Pancreas (tissue), 10 donors: ENCODE results near the gene SRRM2. TPM values are rescaled to one million over a fixed set of nuclear protein-coding genes. Genes with fewer than 3 reads are reported as not detected.

ENCODE experiments used
- ATAC-seq, 4 donors: fragments of 200-7000 bp; cut with Tn5 transposase; one replicate each; pipeline versions ENCODE4 v1.8.0 to v1.9.1; 2020; ENCODE audit warnings: mild to moderate bottlenecking in 4 of 4, moderate library complexity in 4 of 4
- DNase-seq, 6 donors: peaks; one replicate each; pipeline ENCODE4 v3.0.0-alpha.2; 2020
- FAIRE-seq: peaks from 2 replicates; lab custom pipeline; 2012; peaks lifted over from hg19 to GRCh38; lab: Jason Lieb, UNC
- H3K27ac ChIP-seq, 4 donors: fragments of 200-600 bp; sonication (generic); 1 replicate in 3 of 4; 2 replicates in 1 of 4; pipeline versions ENCODE4 v1.5.0 to v1.8.0; 2020
- H3K27me3 ChIP-seq, 4 donors: fragments of 200-600 bp; one replicate each; pipeline ENCODE4 v1.8.0; 2021
- H3K36me3 ChIP-seq, 3 donors: fragments of 200-600 bp; sonication (generic) in 1 of 3; one replicate each; pipeline versions ENCODE4 v1.5.0 to v1.8.0; 2020 to 2021
- H3K4me1 ChIP-seq, 3 donors: fragments of 200-600 bp; one replicate each; pipeline ENCODE4 v1.8.0; 2021
- H3K4me3 ChIP-seq, 4 donors: fragments of 200-600 bp; sonication (generic) in 2 of 4; one replicate each; pipeline versions ENCODE4 v1.5.0 to v1.8.0; 2020 to 2021
- H3K9me3 ChIP-seq, 4 donors: fragments of 200-600 bp; one replicate each; pipeline ENCODE4 v1.8.0; 2021
- CTCF ChIP-seq, 4 donors: fragments of 200-600 bp; sonication (generic) in 3 of 4; IDR thresholded peaks; one replicate each; pipeline versions ENCODE4 v1.5.0 to v1.8.0; 2021; ENCODE audit warnings: antibody characterized with exemption in 4 of 4
- WGBS, 2 donors: extraction: QIAGEN DNeasy Blood & Tissue Kit; methylation state at CpG; one replicate each; pipeline ENCODE4 v1.1.7; 2013; 5-methylcytosine and 5-hydroxymethylcytosine counted together
- intact Hi-C, 3 donors: fragments of 100-400 bp; cut with DNase I; formaldehyde crosslinking; loops; one replicate each; pipeline versions ENCODE4 v1.11.1 to v1.14.2; 2022
- polyA plus RNA-seq, 2 donors: library from polyadenylated mRNA; stranded (reverse); fragments of 200-250 nt; gene quantifications; one replicate each; pipeline ENCODE4 v1.2.3, GENCODE V29; 2013
- total RNA-seq, 6 donors: library from RNA; stranded (reverse); fragmentation: NEBNext Ultra II Directional in 4 of 6; extraction: Animal tissue kit (Norgen Biotek cat#: 25700) in 4 of 6; gene quantifications; one replicate each; pipeline versions ENCODE4 v1.2.1 to v1.2.4, GENCODE V29; 2021 to 2023
- donor health status: healthy with polysubstance abuse.
- donor health status: DM: no; HTN: no; CAD: no; lungs with moderate emphysema.
- donor health status: DM: no; HTN: no; CAD: no.
- donor health status: control.
- donor health status: control.
- donor health status: Bipolar disorder and iron deficiency.
- donor health status: DM: yes; HTN: yes; CAD: no.
- donor health status: DM: no; HTN: no; CAD: no.
- donor health status: DM: no; HTN: no; CAD: no.
- donor health status: DM: yes; HTN: yes; CAD: no.

SRRM2 gene
- total and polyA plus RNA-seq, 8 donors = 244 to 1,932 (median 380) TPM

- TF ChIP-seq CTCF (IDR thresholded peaks at IDR 0.05) = no peak
- H3K36me3 ChIP-seq = no peaks in the 10 kb centered on the region
- FAIRE-seq = no peak
- no peaks in the 10 kb centered on the region for H3K9me3 ChIP-seq
- WGBS, 2 donors = 60 to 71% methylated on average over 50 to 68 of the region's 68 CpGs
- no peaks in the 10 kb centered on the region for H3K27me3 ChIP-seq
- peak in 1 of 4 donors; percentile 31 for ATAC-seq
- intact Hi-C loops = no loop called here
- no peak overlapping the region for H3K4me3 ChIP-seq
- DNase-seq = peak in 1 of 6 donors; percentile 54
- no peak overlapping the region for H3K27ac ChIP-seq
- no peaks in the 10 kb centered on the region for H3K4me1 ChIP-seq
Observed at GRCh38 chr16:2817340-2818271, 65.2 kb downstream of the SRRM2 start.

DNA sequence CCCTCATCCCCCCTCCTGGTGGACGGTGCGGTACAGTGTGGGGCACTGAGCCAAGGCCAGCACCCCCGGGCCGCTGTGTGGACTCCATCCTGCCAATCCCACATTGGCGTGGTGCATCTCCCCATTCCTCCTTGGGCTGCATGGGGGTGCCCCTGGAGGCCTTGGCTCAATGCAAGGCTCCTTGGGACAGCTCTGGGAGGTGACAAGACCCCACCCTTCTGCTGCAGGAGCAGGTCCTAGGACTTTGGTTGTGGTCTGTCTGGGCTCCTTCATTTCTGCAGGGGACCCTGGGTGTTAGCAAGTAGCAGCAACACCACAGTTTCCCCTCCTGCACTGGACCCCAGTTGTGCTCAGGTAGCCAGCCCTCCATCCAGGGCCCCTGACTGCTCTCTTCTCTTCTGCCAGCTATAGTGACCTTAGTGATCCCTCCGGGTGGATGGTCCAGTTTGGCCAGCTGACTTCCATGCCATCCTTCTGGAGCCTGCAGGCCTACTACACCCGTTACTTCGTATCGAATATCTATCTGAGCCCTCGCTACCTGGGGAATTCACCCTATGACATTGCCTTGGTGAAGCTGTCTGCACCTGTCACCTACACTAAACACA is 65.9 kb downstream of the SRRM2 start:
- H3K9me3 ChIP-seq = no peaks in the 10 kb centered on the region
- WGBS, 2 donors = 76 to 79% methylated on average over 10 of the region's 10 CpGs
- no peaks in the 10 kb centered on the region for H3K36me3 ChIP-seq
- no peak overlapping the region for H3K27ac ChIP-seq
- no peak for FAIRE-seq
- no peaks in the 10 kb centered on the region for H3K4me1 ChIP-seq
- intact Hi-C loops = no loop called here
- no peak overlapping the region for H3K4me3 ChIP-seq
- TF ChIP-seq CTCF (IDR thresholded peaks at IDR 0.05) = no peak
- DNase-seq = peak in 1 of 6 donors; percentile 34
- H3K27me3 ChIP-seq = no peaks in the 10 kb centered on the region
- ATAC-seq = no peak

GRCh38 chr16:2819179-2819938 is 66.9 kb downstream of the SRRM2 start:
- no peak for ATAC-seq
- DNase-seq = peak in 2 of 6 donors; percentile 38 to 42
- H3K4me3 ChIP-seq = no peak overlapping the region
- H3K36me3 ChIP-seq = no peaks in the 10 kb centered on the region
- intact Hi-C loops = no loop called here
- no peak for FAIRE-seq
- 78 to 82% methylated on average over 17 to 18 of the region's 18 CpGs for WGBS, 2 donors
- no peaks in the 10 kb centered on the region for H3K4me1 ChIP-seq
- TF ChIP-seq CTCF (IDR thresholded peaks at IDR 0.05) = no peak
- H3K27ac ChIP-seq = no peak overlapping the region
- no peaks in the 10 kb centered on the region for H3K27me3 ChIP-seq
- no peaks in the 10 kb centered on the region for H3K9me3 ChIP-seq

- DNase-seq = peak in 2 of 6 donors; percentile 40 to 47
- no peak overlapping the region for H3K4me3 ChIP-seq
- no peak overlapping the region for H3K27ac ChIP-seq
- intact Hi-C loops = no loop called here
- no peaks in the 10 kb centered on the region for H3K27me3 ChIP-seq
- 57 to 61% methylated on average over 17 of the region's 17 CpGs for WGBS, 2 donors
- no peak for FAIRE-seq
- no peaks in the 10 kb centered on the region for H3K9me3 ChIP-seq
- ATAC-seq = no peak
- H3K4me1 ChIP-seq = no peaks in the 10 kb centered on the region
- H3K36me3 ChIP-seq = no peaks in the 10 kb centered on the region
- no peak for TF ChIP-seq CTCF (IDR thresholded peaks at IDR 0.05)
Observed at GRCh38 chr16:2819939-2820835, 67.7 kb downstream of the SRRM2 start.

Other genes starting within 250 kb of the SRRM2 start
- gene ATP6V0C, start 238.7 kb upstream of the SRRM2 start, total RNA-seq = 10 to 100 TPM; 39.9 to 92.3 (median 66.8) TPM
- gene ATP6V0C, start 238.7 kb upstream of the SRRM2 start, polyA plus RNA-seq = 100 to 1,000 TPM in 1 of 2 donors, 10 to 100 TPM in 1; 59.8 to 124 TPM
- 10 to 100 TPM in 4 of 6 donors, 1 to 10 TPM in 2; 8.0 to 18.7 (median 10.9) TPM for gene AMDHD2, start 232.3 kb upstream of the SRRM2 start, total RNA-seq
- 10 to 100 TPM; 27.7 to 36.3 TPM for gene AMDHD2, start 232.3 kb upstream of the SRRM2 start, polyA plus RNA-seq
- gene CEMP1, start 221.2 kb upstream of the SRRM2 start, total RNA-seq = under 1 TPM; 0.12 to 0.92 (median 0.62) TPM
- 1 to 10 TPM; 1.1 to 1.2 TPM for gene CEMP1, start 221.2 kb upstream of the SRRM2 start, polyA plus RNA-seq
- gene PDPK1, start 214.6 kb upstream of the SRRM2 start, total RNA-seq = 10 to 100 TPM; 24.2 to 34.8 (median 31.9) TPM
- 10 to 100 TPM; 12.7 to 27.3 TPM for gene PDPK1, start 214.6 kb upstream of the SRRM2 start, polyA plus RNA-seq
- 1 to 10 TPM; 4.5 to 8.9 (median 6.7) TPM for gene KCTD5, start 70.1 kb upstream of the SRRM2 start, total RNA-seq
- gene KCTD5, start 70.1 kb upstream of the SRRM2 start, polyA plus RNA-seq = 1 to 10 TPM; 6.3 to 7.7 TPM
- under 1 TPM; 0.22 to 0.69 (median 0.50) TPM for gene PRSS27, start 32.4 kb upstream of the SRRM2 start, total RNA-seq
- gene PRSS27, start 32.4 kb upstream of the SRRM2 start, polyA plus RNA-seq = 1 to 10 TPM; 2.0 to 2.1 TPM
- 100 to 1,000 TPM in 2 of 6 donors, 10 to 100 TPM in 4; 69.9 to 107 (median 95.0) TPM for gene ELOB, start 24.6 kb downstream of the SRRM2 start, total RNA-seq
- gene ELOB, start 24.6 kb downstream of the SRRM2 start, polyA plus RNA-seq = 100 to 1,000 TPM; 157 to 318 TPM
- not detected for gene PRSS33, start 34.9 kb downstream of the SRRM2 start, total RNA-seq
- under 1 TPM in 1 of 2 donors, not detected in 1; 0.05 TPM for gene PRSS33, start 34.9 kb downstream of the SRRM2 start, polyA plus RNA-seq
- gene PRSS41, start 45.8 kb downstream of the SRRM2 start, total RNA-seq = not detected
- gene PRSS41, start 45.8 kb downstream of the SRRM2 start, polyA plus RNA-seq = not detected
- 1 to 10 TPM in 4 of 6 donors, under 1 TPM in 1, not detected in 1; 0.60 to 3.2 (median 1.4) TPM for gene PRSS21, start 64.6 kb downstream of the SRRM2 start, total RNA-seq
- gene PRSS21, start 64.6 kb downstream of the SRRM2 start, polyA plus RNA-seq = under 1 TPM; 0.59 to 0.99 TPM
- gene ZG16B, start 77.7 kb downstream of the SRRM2 start, total RNA-seq = 1 to 10 TPM in 1 of 6 donors, under 1 TPM in 5; 0.43 to 1.5 (median 0.80) TPM
- gene ZG16B, start 77.7 kb downstream of the SRRM2 start, polyA plus RNA-seq = 1 to 10 TPM in 1 of 2 donors, under 1 TPM in 1; 0.65 to 1.7 TPM
- 10 to 100 TPM in 3 of 6 donors, 1 to 10 TPM in 3; 8.4 to 28.5 (median 13.1) TPM for gene PRSS22, start 105.5 kb downstream of the SRRM2 start, total RNA-seq
- 10 to 100 TPM; 48.7 to 59.5 TPM for gene PRSS22, start 105.5 kb downstream of the SRRM2 start, polyA plus RNA-seq
- gene FLYWCH2, start 130.6 kb downstream of the SRRM2 start, total RNA-seq = 10 to 100 TPM in 1 of 6 donors, 1 to 10 TPM in 5; 5.8 to 10.1 (median 7.7) TPM
- 10 to 100 TPM; 18.2 to 26.1 TPM for gene FLYWCH2, start 130.6 kb downstream of the SRRM2 start, polyA plus RNA-seq
- gene FLYWCH1, start 159.3 kb downstream of the SRRM2 start, total RNA-seq = 10 to 100 TPM; 11.5 to 18.6 (median 14.9) TPM
- 10 to 100 TPM; 31.5 to 40.4 TPM for gene FLYWCH1, start 159.3 kb downstream of the SRRM2 start, polyA plus RNA-seq
- gene KREMEN2, start 211.6 kb downstream of the SRRM2 start, total RNA-seq = under 1 TPM in 3 of 6 donors, not detected in 3; 0.09 to 0.32 (median 0.16) TPM
- gene KREMEN2, start 211.6 kb downstream of the SRRM2 start, polyA plus RNA-seq = under 1 TPM; 0.07 to 0.27 TPM
- gene PAQR4, start 216.7 kb downstream of the SRRM2 start, total RNA-seq = 1 to 10 TPM; 5.3 to 9.1 (median 6.3) TPM
- gene PAQR4, start 216.7 kb downstream of the SRRM2 start, polyA plus RNA-seq = 10 to 100 TPM in 1 of 2 donors, 1 to 10 TPM in 1; 6.6 to 12.5 TPM
- 1 to 10 TPM in 3 of 6 donors, under 1 TPM in 3; 0.28 to 1.7 (median 1.1) TPM for gene PKMYT1, start 227.8 kb downstream of the SRRM2 start, total RNA-seq
- 1 to 10 TPM; 3.7 to 4.8 TPM for gene PKMYT1, start 227.8 kb downstream of the SRRM2 start, polyA plus RNA-seq